NB4 (cell line): ENCODE results near the gene NR1H3.
"Not testable (repeated sequence)": the region's sequence is repeated elsewhere in the genome, so short reads cannot be mapped to it uniquely, and the experiment has no call there.

Source experiments
- DNase-seq: peaks from one replicate; pipeline ENCODE4 v3.0.0; 2010; ENCODE audit warnings: low read depth
- H3K4me3 ChIP-seq: one replicate; pipeline ENCODE4 v1.5.1; 2011; ENCODE audit warnings: mild to moderate bottlenecking, low read depth, low read length, moderate library complexity
- MYC ChIP-seq: IDR thresholded peaks from 2 replicates; pipeline ENCODE4 v1.6.1; 2011; ENCODE audit warnings: low read depth, low read length
- POLR2A ChIP-seq: IDR thresholded peaks from 2 replicates; pipeline ENCODE4 v1.6.1; 2011; ENCODE audit warnings: mild to moderate bottlenecking; ENCODE audit not compliant: insufficient read length; ENCODE audit errors: extremely low read depth
- TF ChIP-seq, protein P1 (sequence below): IDR thresholded peaks from one replicate; pipeline ENCODE4 v1.5.1; 2012; ENCODE audit warnings: low read depth, low read length
- TF ChIP-seq, protein P2 (sequence below): IDR thresholded peaks from 2 replicates; pipeline ENCODE4 v1.6.1; 2011; ENCODE audit warnings: low read depth, low read length

The NR1H3 gene

DNA sequence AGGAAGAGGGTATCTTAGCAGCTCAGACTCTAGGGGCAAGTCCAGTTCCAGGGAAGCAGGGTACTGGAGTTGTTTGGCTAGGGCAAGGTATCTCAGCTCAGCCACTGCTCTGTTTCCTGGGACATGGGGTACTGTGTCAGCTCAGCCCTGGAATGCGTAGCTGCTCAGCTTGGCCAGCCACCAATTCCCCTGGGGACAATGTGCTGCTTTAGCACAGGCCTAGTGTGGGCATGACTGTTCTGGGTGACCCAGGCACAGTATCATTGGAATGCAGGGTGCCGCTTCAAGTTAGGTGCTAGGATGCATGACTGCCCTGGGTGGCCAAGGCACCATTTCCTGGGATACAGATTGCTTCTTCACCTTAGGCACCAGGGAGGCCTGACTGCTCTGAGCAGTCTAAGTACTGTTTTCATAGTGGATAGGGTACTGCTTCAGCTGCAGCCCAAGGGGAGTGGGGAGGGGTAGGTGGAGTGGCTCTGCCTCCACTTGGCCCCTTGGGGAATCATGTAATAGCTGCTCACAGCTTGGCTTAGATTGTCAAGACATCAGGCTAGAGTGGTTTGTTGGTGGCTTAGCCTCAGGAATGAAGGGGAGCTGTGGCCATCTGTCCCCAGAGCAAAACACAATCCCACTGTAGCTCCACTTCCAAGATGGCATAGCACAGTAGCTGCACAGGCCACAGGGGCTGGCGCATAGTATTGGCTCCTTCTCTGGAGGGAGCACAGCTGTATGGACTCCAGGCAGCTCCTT, 48.1 kb downstream of the NR1H3 start:
- TF ChIP-seq MYC = no peak
- TF ChIP-seq, protein P1, sequence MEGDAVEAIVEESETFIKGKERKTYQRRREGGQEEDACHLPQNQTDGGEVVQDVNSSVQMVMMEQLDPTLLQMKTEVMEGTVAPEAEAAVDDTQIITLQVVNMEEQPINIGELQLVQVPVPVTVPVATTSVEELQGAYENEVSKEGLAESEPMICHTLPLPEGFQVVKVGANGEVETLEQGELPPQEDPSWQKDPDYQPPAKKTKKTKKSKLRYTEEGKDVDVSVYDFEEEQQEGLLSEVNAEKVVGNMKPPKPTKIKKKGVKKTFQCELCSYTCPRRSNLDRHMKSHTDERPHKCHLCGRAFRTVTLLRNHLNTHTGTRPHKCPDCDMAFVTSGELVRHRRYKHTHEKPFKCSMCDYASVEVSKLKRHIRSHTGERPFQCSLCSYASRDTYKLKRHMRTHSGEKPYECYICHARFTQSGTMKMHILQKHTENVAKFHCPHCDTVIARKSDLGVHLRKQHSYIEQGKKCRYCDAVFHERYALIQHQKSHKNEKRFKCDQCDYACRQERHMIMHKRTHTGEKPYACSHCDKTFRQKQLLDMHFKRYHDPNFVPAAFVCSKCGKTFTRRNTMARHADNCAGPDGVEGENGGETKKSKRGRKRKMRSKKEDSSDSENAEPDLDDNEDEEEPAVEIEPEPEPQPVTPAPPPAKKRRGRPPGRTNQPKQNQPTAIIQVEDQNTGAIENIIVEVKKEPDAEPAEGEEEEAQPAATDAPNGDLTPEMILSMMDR = no peak
- no peak for TF ChIP-seq POLR2A
- TF ChIP-seq, protein P2, sequence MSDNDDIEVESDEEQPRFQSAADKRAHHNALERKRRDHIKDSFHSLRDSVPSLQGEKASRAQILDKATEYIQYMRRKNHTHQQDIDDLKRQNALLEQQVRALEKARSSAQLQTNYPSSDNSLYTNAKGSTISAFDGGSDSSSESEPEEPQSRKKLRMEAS = no peak
- DNase-seq = no peak
- H3K4me3 ChIP-seq = no peak overlapping the region

DNA sequence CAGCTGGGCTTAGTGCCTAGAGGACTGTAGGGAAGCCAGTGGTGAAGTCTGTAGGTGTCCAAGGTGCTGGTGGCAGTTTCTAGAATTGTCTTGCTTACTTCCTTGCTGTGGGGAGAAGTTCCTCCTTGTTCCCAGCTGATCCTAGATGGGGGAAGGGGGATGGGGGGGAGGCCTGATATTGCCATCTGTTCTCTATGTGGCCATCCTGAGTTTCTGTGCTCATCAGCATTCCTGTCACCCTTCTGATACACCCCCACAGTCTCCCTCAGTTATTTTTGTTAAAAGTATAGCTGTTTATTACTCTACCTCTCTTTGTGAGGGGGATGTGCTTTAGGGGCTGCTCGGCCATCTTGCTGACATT, 48.7 kb downstream of the NR1H3 start:
- H3K4me3 ChIP-seq = no peak overlapping the region
- DNase-seq = no peak
- TF ChIP-seq, protein P1 = no peak
- TF ChIP-seq POLR2A (no peak), MYC (no peak)
- TF ChIP-seq, protein P2 = no peak

DNA sequence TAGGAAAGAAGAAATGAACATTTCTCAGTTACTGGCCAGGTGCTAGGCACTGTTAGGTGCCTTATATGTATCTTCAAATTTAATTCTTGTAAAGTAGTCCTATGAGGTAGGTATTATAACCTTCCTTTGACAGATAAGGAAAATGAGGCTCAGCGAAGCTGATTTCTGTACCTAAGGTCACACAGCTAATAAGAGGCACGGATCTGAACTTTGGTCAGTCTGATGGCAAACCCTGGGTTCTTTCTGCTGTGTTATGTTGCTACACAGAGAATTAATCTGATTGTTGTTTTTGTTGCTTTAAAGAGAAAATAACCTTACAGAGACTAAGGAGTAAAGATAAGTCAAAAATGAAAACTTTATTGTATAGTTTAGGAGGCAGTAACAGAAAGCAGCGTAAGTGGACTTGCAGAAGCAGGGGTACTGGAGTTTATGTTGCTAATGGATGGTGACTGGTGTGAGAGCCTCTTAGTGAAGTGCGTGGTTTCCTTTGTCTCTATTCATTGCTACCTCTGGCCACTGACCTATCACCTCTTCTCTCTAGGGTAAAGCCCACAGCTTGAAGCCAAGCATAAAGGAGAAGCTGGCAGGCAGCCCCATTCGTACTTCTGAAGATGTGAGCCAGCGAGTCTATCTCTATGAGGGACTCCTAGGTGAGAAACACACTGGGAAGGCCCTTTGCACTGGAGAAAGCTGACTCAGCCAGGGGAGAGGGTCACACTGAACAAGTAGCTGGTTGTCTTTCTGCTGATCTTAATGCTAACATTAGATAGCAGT, 50.4 kb downstream of the NR1H3 start:
- TF ChIP-seq MYC (no peak), POLR2A (no peak)
- TF ChIP-seq, protein P2 = no peak
- TF ChIP-seq, protein P1 = no peak
- no peak for DNase-seq
- H3K4me3 ChIP-seq = no peak overlapping the region

DNA sequence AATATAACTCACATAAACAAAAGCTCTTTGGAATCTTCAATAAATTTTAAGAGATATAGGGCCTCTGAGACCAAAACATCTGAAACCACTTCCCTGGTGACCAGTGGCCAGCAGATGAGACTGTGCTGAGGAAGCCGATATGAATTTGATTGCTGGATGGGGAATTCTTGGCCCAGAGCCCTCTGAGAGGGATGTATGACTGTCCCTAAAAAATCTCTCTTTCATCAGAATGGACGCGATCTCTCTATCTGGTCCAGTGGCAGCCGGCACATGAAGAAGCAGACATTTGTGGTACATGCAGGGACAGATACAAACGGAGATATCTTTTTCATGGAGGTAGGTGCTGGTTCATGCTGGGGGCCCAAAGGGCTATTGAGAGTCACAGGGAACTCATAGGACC, 57.2 kb downstream of the NR1H3 start:
- no peak overlapping the region for H3K4me3 ChIP-seq
- DNase-seq = no peak
- TF ChIP-seq MYC (no peak), POLR2A (no peak)
- TF ChIP-seq, protein P2 = no peak
- TF ChIP-seq, protein P1 = no peak

DNA sequence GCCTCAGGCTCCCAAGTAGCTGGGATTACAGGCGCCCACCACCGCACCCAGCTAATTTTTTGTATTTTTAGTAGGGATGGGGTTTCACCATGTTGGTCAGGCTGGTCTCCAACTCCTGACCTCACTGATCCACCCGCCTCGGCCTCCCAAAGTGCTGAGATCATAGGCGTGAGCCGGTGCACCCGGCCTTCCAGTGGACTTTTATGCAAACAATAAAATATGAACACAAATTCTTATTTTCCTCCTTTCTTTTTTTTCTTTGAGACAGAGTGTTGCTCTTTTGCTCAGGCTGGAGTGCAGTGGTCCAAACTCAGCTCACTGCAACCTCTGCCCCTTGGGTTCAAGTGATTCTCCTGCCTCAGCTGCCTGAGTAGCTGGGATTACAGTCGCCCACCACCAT, 58.7 kb downstream of the NR1H3 start:
- not testable (repeated sequence) for DNase-seq, H3K4me3 ChIP-seq

DNA sequence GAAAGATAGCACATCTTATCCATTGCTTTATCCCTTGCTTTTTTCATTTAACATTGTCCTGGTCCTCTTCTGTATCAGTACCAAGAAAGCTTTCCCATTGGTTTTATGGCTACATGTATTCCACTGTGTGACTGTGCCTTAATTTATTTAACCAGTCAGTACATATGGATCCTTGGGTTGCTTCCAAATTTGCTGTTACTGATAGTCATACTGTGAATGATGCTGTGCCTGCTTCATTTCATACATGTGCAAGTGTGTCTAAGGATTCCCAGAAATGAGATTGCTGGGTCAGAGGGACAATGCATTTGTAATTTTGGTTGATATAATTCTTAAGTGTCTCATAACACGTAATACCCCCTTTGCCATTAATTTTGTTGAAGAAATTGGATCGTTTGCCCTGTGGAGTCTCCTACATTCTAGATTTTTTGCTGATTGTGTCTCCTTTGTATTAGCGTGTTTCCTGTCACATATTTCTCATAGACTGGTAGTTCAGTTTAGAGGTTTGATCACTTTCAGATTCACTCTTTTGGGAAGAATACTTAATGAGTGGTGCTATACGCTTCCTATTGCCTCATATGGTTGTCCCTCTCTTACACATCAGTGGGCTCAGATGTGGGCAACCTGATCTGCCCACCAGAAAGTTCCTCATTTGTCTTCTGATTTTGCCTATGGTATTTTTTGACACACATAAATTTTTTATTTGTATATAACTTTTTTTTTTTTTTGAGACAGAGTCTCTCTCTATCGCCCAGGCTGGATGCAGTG, 59.5 kb downstream of the NR1H3 start:
- TF ChIP-seq MYC = no peak
- no peak for TF ChIP-seq POLR2A
- TF ChIP-seq, protein P1 = no peak
- TF ChIP-seq, protein P2 = no peak
- no peak overlapping the region for H3K4me3 ChIP-seq
- no peak for DNase-seq
